HepG2 (cell line): ENCODE measurements around the gene ADSS1. TPM values are rescaled to one million over a fixed set of nuclear protein-coding genes. Genes with fewer than 3 reads are reported as not detected.

Experiments
- ASH2L ChIP-seq: fragments of 300-600, 200-600 bp; sonication (generic); IDR thresholded peaks from 2 replicates; pipeline ENCODE4 v1.7.0; 2017; ENCODE audit warnings: low read depth, mild to moderate bottlenecking, moderate library complexity, mixed read lengths, low read length; ENCODE audit not compliant: insufficient read length
- ELK4 ChIP-seq: sonication (generic); formaldehyde crosslinking; IDR thresholded peaks from 2 replicates; pipeline ENCODE4 v1.9.0; 2021; ENCODE audit warnings: missing genetic modification reagents, borderline replicate concordance
- GATAD2A ChIP-seq: IDR thresholded peaks from 2 replicates; pipeline ENCODE4 v1.6.1; 2016
- KIAA2018 ChIP-seq: sonication (generic); formaldehyde crosslinking; IDR thresholded peaks from 2 replicates; pipeline ENCODE4 v1.5.0; 2020; ENCODE audit warnings: mild to moderate bottlenecking, missing genetic modification reagents, borderline replicate concordance
- MBD4 ChIP-seq: IDR thresholded peaks from 2 replicates; pipeline ENCODE4 v1.6.1; 2012; ENCODE audit warnings: low read length, inconsistent platforms, borderline replicate concordance
- PCBP2 ChIP-seq: fragments of 200-400 bp; formaldehyde crosslinking; optimal IDR thresholded peaks from 2 replicates; pipeline ENCODE3; 2018; ENCODE audit warnings: low read length, low read depth; ENCODE audit not compliant: poor library complexity, severe bottlenecking
- SCMH1 ChIP-seq: sonication (generic); formaldehyde crosslinking; IDR thresholded peaks from 2 replicates; pipeline ENCODE4 v1.9.0; 2021; ENCODE audit warnings: missing genetic modification reagents, mild to moderate bottlenecking, borderline replicate concordance
- SNAPC2 ChIP-seq: sonication (generic); formaldehyde crosslinking; IDR thresholded peaks from 2 replicates; pipeline ENCODE4 v1.8.1; 2022; ENCODE audit warnings: mild to moderate bottlenecking, missing genetic modification reagents
- ZBTB2 ChIP-seq: sonication (generic); formaldehyde crosslinking; IDR thresholded peaks from 2 replicates; pipeline ENCODE4 v1.8.0; 2022; ENCODE audit warnings: low read depth, missing genetic modification reagents
- ZNF232 ChIP-seq: sonication (generic); formaldehyde crosslinking; IDR thresholded peaks from 2 replicates; pipeline ENCODE4 v1.4.0; 2020; ENCODE audit warnings: missing genetic modification reagents, borderline replicate concordance
- ZNF546 ChIP-seq: sonication (generic); formaldehyde crosslinking; conservative IDR thresholded peaks from 2 replicates; pipeline ENCODE4 v1.8.1; 2023; ENCODE audit warnings: mild to moderate bottlenecking, missing genetic modification reagents
- ZNF570 ChIP-seq: sonication (generic); formaldehyde crosslinking; IDR thresholded peaks from 2 replicates; pipeline ENCODE4 v1.4.0; 2020; ENCODE audit warnings: mild to moderate bottlenecking, missing genetic modification reagents, borderline replicate concordance
- ZNF576 ChIP-seq: sonication (generic); formaldehyde crosslinking; IDR thresholded peaks from 2 replicates; pipeline ENCODE4 v1.4.0; 2020; ENCODE audit warnings: mild to moderate bottlenecking, missing genetic modification reagents
- ZNF580 ChIP-seq: IDR thresholded peaks from 2 replicates; pipeline ENCODE4 v1.6.1; 2016; ENCODE audit warnings: low read depth, borderline replicate concordance
- ZNF660 ChIP-seq: sonication (generic); formaldehyde crosslinking; IDR thresholded peaks from 2 replicates; pipeline ENCODE4 v1.5.1; 2020; ENCODE audit warnings: mild to moderate bottlenecking, low read depth, missing genetic modification reagents, borderline replicate concordance
- polyA plus RNA-seq, 8 experiments: library from polyadenylated mRNA; depleted of rRNA in 3 of 8; stranded (reverse) in 7 of 8; unstranded in 1 of 8; fragments of >200 nt; fragmentation: Illumina TruSeq in 4 of 8; extraction: Trizol in 4 of 8; gene quantifications; 2 replicates each; pipeline versions ENCODE4 v1.2.1 to v1.2.3, GENCODE V29; 2011 to 2016; ENCODE audit warnings: low read depth in 4 of 8, missing spikeins in 1 of 8, mixed read lengths in 1 of 8; ENCODE audit not compliant: insufficient read depth in 1 of 8
- total RNA-seq, 5 experiments: library from RNA; depleted of rRNA; stranded (reverse); fragments of >200 nt; fragmentation: Illumina TruSeq; extraction: Trizol; gene quantifications; 2 replicates each; pipeline ENCODE4 v1.2.3, GENCODE V29; 2016; ENCODE audit warnings: low read depth in 1 of 5

ADSS1 gene
- total and polyA plus RNA-seq, 2 of the 13 experiments (the other 11 are each of a cell fraction or from before 2014, with no cell fraction given): 1.0 to 36.7 TPM

- TF ChIP-seq KIAA2018: no peak
- 0 out of 2 replicates have a peak, but pooled peaks have one; percentile 43 for TF ChIP-seq ZNF232
- TF ChIP-seq ZNF580 (CRISPR knock-in tag): peak; percentile 63; the same call in 1 of the 2 replicates
- no peak for TF ChIP-seq SCMH1 (CRISPR knock-in tag)
- no peak for TF ChIP-seq ELK4 (CRISPR knock-in tag)
- no peak for TF ChIP-seq PCBP2
- TF ChIP-seq MBD4: no peak
- TF ChIP-seq SNAPC2 (CRISPR knock-in tag): peak; percentile 23; the same call in 1 of the 2 replicates
- TF ChIP-seq ZNF660 (CRISPR knock-in tag): no peak
- TF ChIP-seq ZNF546 (CRISPR knock-in tag): no peak
- TF ChIP-seq ZNF570: no peak
- TF ChIP-seq ZNF576 (CRISPR knock-in tag): no peak
- peak; percentile 43; the same call in 1 of the 2 replicates for TF ChIP-seq GATAD2A (CRISPR knock-in tag)
- TF ChIP-seq ASH2L: peak; percentile 79
- no peak for TF ChIP-seq ZBTB2
Observed at GRCh38 chr14:104766863-104767633, 43.0 kb downstream of the ADSS1 start (continued).
